HEK293 (cell line): Measurements from ENCODE around the gene EIF2D.

ENCODE experiments used
- CTCF ChIA-PET: fragments of 350-600 bp; formaldehyde crosslinking; extraction: SDS; loops from one replicate; lab custom pipeline; 2021; ENCODE audit warnings: antibody characterized with exemption; lab: Yijun Ruan, JAX
- POLR2A ChIA-PET: fragments of 300-600 bp; formaldehyde crosslinking; extraction: SDS; loops from one replicate; lab custom pipeline; 2020; ENCODE audit warnings: antibody characterized with exemption, inconsistent platforms; lab: Yijun Ruan, JAX
- H3K27ac ChIP-seq: fragments of 200-500 bp; sonication (Bioruptor generic); 2 replicates; pipeline ENCODE4 v1.5.1; 2014; ENCODE audit warnings: low read depth, low read length, control low read depth, inconsistent platforms; ENCODE audit errors: extremely low read depth
- H3K36me3 ChIP-seq, 2 experiments: fragments of 200-500 bp in 1 of 2; sonication (Bioruptor generic) in 1 of 2; 1 replicate in 1 of 2; 2 replicates in 1 of 2; pipeline ENCODE4 v1.5.1; 2014 to 2017; ENCODE audit warnings: inconsistent platforms in 2 of 2, low read length in 2 of 2; ENCODE audit not compliant: control insufficient read depth in 2 of 2, insufficient read depth in 1 of 2
- H3K4me1 ChIP-seq: fragments of 200-500 bp; sonication (Bioruptor generic); 2 replicates; pipeline ENCODE4 v1.5.1; 2014; ENCODE audit warnings: mild to moderate bottlenecking, low read length, inconsistent platforms; ENCODE audit not compliant: control insufficient read depth, insufficient read depth
- H3K4me3 ChIP-seq: 2 replicates; pipeline ENCODE4 v1.5.1; 2011; ENCODE audit warnings: low read depth, mild to moderate bottlenecking, control low read depth, low read length, moderate library complexity
- H3K9me3 ChIP-seq: fragments of 200-500 bp; sonication (Bioruptor generic); 2 replicates; pipeline ENCODE4 v1.5.1; 2014; ENCODE audit warnings: low read depth, low read length, inconsistent platforms; ENCODE audit not compliant: control insufficient read depth, insufficient read depth
- FEZF1 ChIP-seq: fragments of 450-650 bp; formaldehyde crosslinking; IDR thresholded peaks from 2 replicates; pipeline ENCODE4 v1.5.1; 2016; ENCODE audit warnings: missing biosample characterization, missing genetic modification characterization
- HOXA7 ChIP-seq: sonication (generic); formaldehyde crosslinking; IDR thresholded peaks from 2 replicates; pipeline ENCODE4 v1.8.1; 2022; ENCODE audit warnings: missing genetic modification reagents, borderline replicate concordance
- HOXD13 ChIP-seq: sonication (generic); formaldehyde crosslinking; IDR thresholded peaks from 2 replicates; pipeline ENCODE4 v1.8.0; 2022; ENCODE audit warnings: missing genetic modification reagents, borderline replicate concordance
- MZF1 ChIP-seq: fragments of 450-650 bp; formaldehyde crosslinking; IDR thresholded peaks from 2 replicates; pipeline ENCODE4 v1.5.1; 2017; ENCODE audit warnings: missing biosample characterization, missing genetic modification characterization, borderline replicate concordance
- RBAK ChIP-seq: fragments of 450-650 bp; formaldehyde crosslinking; IDR thresholded peaks from 2 replicates; pipeline ENCODE4 v1.5.1; 2016; ENCODE audit warnings: missing biosample characterization, missing genetic modification characterization
- SALL2 ChIP-seq: fragments of 450-650 bp; formaldehyde crosslinking; IDR thresholded peaks from 2 replicates; pipeline ENCODE4 v1.5.0; 2017; ENCODE audit warnings: missing biosample characterization, mild to moderate bottlenecking, missing genetic modification characterization, borderline replicate concordance
- SCRT2 ChIP-seq: fragments of 450-650 bp; formaldehyde crosslinking; IDR thresholded peaks from 2 replicates; pipeline ENCODE4 v1.5.1; 2016; ENCODE audit warnings: missing biosample characterization, missing genetic modification characterization
- ZBTB1 ChIP-seq: fragments of 450-650 bp; formaldehyde crosslinking; IDR thresholded peaks from 2 replicates; pipeline ENCODE4 v1.5.1; 2016; ENCODE audit warnings: missing biosample characterization, missing genetic modification characterization
- ZBTB20 ChIP-seq: fragments of 450-650 bp; formaldehyde crosslinking; IDR thresholded peaks from 2 replicates; pipeline ENCODE4 v1.5.1; 2016; ENCODE audit warnings: missing biosample characterization, missing genetic modification characterization
- ZNF140 ChIP-seq: fragments of 450-650 bp; formaldehyde crosslinking; IDR thresholded peaks from 2 replicates; pipeline ENCODE4 v1.5.1; 2016; ENCODE audit warnings: missing biosample characterization, missing genetic modification characterization
- ZNF223 ChIP-seq: fragments of 450-650 bp; formaldehyde crosslinking; IDR thresholded peaks from 2 replicates; pipeline ENCODE4 v1.5.1; 2016; ENCODE audit warnings: missing biosample characterization, missing genetic modification characterization
- ZNF311 ChIP-seq: fragments of 450-650 bp; formaldehyde crosslinking; IDR thresholded peaks from 2 replicates; pipeline ENCODE4 v1.5.1; 2017; ENCODE audit warnings: missing biosample characterization, missing genetic modification characterization, borderline replicate concordance
- ZNF335 ChIP-seq: fragments of 450-650 bp; formaldehyde crosslinking; conservative IDR thresholded peaks from 2 replicates; pipeline ENCODE4 v1.5.1; 2016; ENCODE audit warnings: missing biosample characterization, missing genetic modification characterization
- ZNF366 ChIP-seq: fragments of 450-650 bp; formaldehyde crosslinking; conservative IDR thresholded peaks from 2 replicates; pipeline ENCODE4 v1.5.1; 2016; ENCODE audit warnings: missing biosample characterization, missing genetic modification characterization
- ZNF37A ChIP-seq: fragments of 450-650 bp; IDR thresholded peaks from 2 replicates; pipeline ENCODE4 v1.5.1; 2018; ENCODE audit warnings: missing biosample characterization, missing genetic modification characterization
- ZNF423 ChIP-seq: fragments of 450-650 bp; formaldehyde crosslinking; IDR thresholded peaks from 2 replicates; pipeline ENCODE4 v1.5.1; 2016; ENCODE audit warnings: missing biosample characterization, missing genetic modification characterization
- ZNF558 ChIP-seq: fragments of 450-650 bp; formaldehyde crosslinking; IDR thresholded peaks from 2 replicates; pipeline ENCODE4 v1.5.1; 2016; ENCODE audit warnings: missing biosample characterization, missing genetic modification characterization
- ZNF621 ChIP-seq: fragments of 450-650 bp; formaldehyde crosslinking; IDR thresholded peaks from 2 replicates; pipeline ENCODE4 v1.5.1; 2017; ENCODE audit warnings: missing biosample characterization, missing genetic modification characterization
- ZNF747 ChIP-seq: fragments of 450-650 bp; formaldehyde crosslinking; IDR thresholded peaks from 2 replicates; pipeline ENCODE4 v1.5.1; 2016; ENCODE audit warnings: missing biosample characterization, missing genetic modification characterization
- ZNF776 ChIP-seq: fragments of 450-650 bp; formaldehyde crosslinking; IDR thresholded peaks from 2 replicates; pipeline ENCODE4 v1.5.0; 2017; ENCODE audit warnings: missing biosample characterization, missing genetic modification characterization, borderline replicate concordance
- ZNF792 ChIP-seq: fragments of 450-650 bp; formaldehyde crosslinking; IDR thresholded peaks from 2 replicates; pipeline ENCODE4 v1.5.1; 2016; ENCODE audit warnings: missing biosample characterization, missing genetic modification characterization
- ZSCAN23 ChIP-seq: fragments of 450-650 bp; formaldehyde crosslinking; IDR thresholded peaks from 2 replicates; pipeline ENCODE4 v1.5.1; 2016; ENCODE audit warnings: missing biosample characterization, missing genetic modification characterization
- TF ChIP-seq, protein P1 (sequence below): fragments of 450-650 bp; formaldehyde crosslinking; IDR thresholded peaks from 2 replicates; pipeline ENCODE4 v1.5.1; 2016; ENCODE audit warnings: missing biosample characterization, missing genetic modification characterization
- TF ChIP-seq, protein P2 (sequence below): fragments of 450-650 bp; formaldehyde crosslinking; IDR thresholded peaks from 2 replicates; pipeline ENCODE4 v1.5.1; 2016; ENCODE audit warnings: missing biosample characterization, missing genetic modification characterization
- TF ChIP-seq, protein P3 (sequence below): fragments of 450-650 bp; formaldehyde crosslinking; IDR thresholded peaks from 2 replicates; pipeline ENCODE4 v1.5.0; 2017; ENCODE audit warnings: missing biosample characterization, missing genetic modification characterization, borderline replicate concordance
- TF ChIP-seq, protein P4 (sequence below): fragments of 450-650 bp; formaldehyde crosslinking; IDR thresholded peaks from 2 replicates; pipeline ENCODE4 v1.5.1; 2016; ENCODE audit warnings: missing biosample characterization, missing genetic modification characterization

The EIF2D gene

DNA sequence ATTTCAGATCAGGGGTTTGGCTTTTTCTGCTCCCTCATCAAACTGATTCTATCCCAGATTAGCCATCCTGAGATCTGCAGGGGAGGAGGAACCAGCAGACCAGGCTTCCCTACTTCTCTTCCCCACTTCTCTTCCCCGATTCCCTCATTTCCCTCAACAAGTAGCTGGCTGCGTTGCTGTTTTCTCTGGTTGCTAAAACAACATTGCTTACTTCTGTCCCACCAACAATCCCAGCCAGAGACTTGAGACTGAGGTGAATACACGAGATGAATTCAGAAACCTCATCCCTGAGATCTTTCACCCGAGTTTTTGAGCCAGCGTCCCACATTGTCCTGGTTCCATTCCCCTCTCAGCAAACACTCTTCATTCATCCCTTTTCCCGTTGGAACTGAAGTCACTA is 45.5 kb upstream of the EIF2D start (continued):
- TF ChIP-seq ZNF223 (tag by site-specific recombination) = no peak
- TF ChIP-seq ZNF776 (tag by site-specific recombination) = no peak
- TF ChIP-seq ZSCAN23 = no peak
- TF ChIP-seq ZNF335 (tag by site-specific recombination) = no peak
- TF ChIP-seq ZNF311 = no peak

DNA sequence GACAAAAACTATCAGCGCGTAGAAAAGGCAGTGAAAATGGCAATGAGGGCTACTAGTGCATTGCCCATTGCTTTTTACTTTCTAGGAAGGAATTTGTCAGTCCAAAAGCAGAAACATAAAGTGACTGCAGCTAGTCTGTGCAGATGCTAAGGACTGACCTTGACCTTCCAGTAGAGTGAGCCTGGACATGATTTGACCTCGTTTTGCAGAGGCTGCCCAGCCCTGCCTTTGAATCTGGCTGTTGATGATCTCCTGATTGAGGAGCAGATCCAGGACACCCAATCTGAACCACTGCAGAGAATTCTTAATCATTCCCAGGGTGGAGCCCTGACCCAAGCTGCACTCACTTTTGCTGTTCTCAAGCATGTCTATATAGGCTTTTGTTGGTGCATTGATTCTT is 44.7 kb upstream of the EIF2D start:
- peaks cover 8% of the 10 kb centered on the region for H3K4me1 ChIP-seq
- TF ChIP-seq, protein P1, sequence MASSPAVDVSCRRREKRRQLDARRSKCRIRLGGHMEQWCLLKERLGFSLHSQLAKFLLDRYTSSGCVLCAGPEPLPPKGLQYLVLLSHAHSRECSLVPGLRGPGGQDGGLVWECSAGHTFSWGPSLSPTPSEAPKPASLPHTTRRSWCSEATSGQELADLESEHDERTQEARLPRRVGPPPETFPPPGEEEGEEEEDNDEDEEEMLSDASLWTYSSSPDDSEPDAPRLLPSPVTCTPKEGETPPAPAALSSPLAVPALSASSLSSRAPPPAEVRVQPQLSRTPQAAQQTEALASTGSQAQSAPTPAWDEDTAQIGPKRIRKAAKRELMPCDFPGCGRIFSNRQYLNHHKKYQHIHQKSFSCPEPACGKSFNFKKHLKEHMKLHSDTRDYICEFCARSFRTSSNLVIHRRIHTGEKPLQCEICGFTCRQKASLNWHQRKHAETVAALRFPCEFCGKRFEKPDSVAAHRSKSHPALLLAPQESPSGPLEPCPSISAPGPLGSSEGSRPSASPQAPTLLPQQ (tag by site-specific recombination) = no peak
- no peak for TF ChIP-seq HOXA7 (CRISPR knock-in tag)
- TF ChIP-seq ZBTB1 = no peak
- TF ChIP-seq, protein P2, sequence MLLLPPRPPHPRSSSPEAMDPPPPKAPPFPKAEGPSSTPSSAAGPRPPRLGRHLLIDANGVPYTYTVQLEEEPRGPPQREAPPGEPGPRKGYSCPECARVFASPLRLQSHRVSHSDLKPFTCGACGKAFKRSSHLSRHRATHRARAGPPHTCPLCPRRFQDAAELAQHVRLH (tag by site-specific recombination) = no peak
- no peak for TF ChIP-seq ZNF37A (tag by site-specific recombination)
- no peak for TF ChIP-seq SALL2
- TF ChIP-seq, protein P3, sequence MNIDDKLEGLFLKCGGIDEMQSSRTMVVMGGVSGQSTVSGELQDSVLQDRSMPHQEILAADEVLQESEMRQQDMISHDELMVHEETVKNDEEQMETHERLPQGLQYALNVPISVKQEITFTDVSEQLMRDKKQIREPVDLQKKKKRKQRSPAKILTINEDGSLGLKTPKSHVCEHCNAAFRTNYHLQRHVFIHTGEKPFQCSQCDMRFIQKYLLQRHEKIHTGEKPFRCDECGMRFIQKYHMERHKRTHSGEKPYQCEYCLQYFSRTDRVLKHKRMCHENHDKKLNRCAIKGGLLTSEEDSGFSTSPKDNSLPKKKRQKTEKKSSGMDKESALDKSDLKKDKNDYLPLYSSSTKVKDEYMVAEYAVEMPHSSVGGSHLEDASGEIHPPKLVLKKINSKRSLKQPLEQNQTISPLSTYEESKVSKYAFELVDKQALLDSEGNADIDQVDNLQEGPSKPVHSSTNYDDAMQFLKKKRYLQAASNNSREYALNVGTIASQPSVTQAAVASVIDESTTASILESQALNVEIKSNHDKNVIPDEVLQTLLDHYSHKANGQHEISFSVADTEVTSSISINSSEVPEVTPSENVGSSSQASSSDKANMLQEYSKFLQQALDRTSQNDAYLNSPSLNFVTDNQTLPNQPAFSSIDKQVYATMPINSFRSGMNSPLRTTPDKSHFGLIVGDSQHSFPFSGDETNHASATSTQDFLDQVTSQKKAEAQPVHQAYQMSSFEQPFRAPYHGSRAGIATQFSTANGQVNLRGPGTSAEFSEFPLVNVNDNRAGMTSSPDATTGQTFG = no peak
- TF ChIP-seq MZF1 (tag by site-specific recombination) = no peak
- TF ChIP-seq FEZF1 (tag by site-specific recombination) = no peak
- no peak for TF ChIP-seq ZNF558
- no peak for TF ChIP-seq RBAK (tag by site-specific recombination)
- TF ChIP-seq, all 188 proteins: peak for 0
- H3K36me3 ChIP-seq = peaks cover 0 to 2% of the 10 kb centered on the region in 2 experiments; a peak in 1 of 3 replicates
- no peaks in the 10 kb centered on the region for H3K9me3 ChIP-seq
- H3K4me3 ChIP-seq = no peak overlapping the region
- POLR2A ChIA-PET = interaction anchor here (1.8 kb wide), 1 partner anchor 22 kb away, joined by 7 read pairs; the partner anchor contains the start of gene DYRK3
- no peak overlapping the region for H3K27ac ChIP-seq
- CTCF ChIA-PET = interaction anchor here (0.7 to 25.1 kb wide), 8 partner anchors 7 to 325 kb away, joined by 4 to 380 read pairs (median 8); partner anchors contain the start of gene DYRK3

DNA sequence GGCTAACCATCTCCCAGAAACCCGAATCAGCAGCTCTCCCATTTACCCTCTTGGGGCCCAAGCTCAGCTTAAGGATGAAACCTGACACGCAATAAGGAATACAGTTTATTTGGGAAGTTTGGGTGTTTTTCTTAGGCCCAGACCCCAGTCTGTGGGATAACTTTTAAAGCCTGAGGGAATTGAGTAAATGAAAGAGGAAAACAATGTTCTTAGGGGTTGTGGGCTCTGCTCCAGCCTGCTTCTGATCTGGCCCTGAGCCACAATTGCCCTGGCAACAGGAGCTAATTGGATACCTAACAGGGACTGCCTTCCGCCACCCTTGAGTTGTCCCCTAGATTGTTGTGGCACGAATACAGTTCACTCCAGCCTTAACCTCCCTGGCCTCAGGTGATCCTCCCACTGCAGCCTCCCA is 43.2 kb upstream of the EIF2D start:
- ChIA-PET CTCF (interaction anchor here (0.6 to 25.1 kb wide), 8 partner anchors 8 to 327 kb away, joined by 3 to 380 read pairs (median 4); partner anchors contain the start of gene DYRK3), POLR2A (interaction anchor here (0.6 to 2.1 kb wide), 3 partner anchors 8 to 93 kb away, joined by 5 to 8 read pairs (median 5); partner anchors contain the start of gene DYRK3)
- Histone ChIP-seq H3K27ac (peak overlapping the region; percentile 38; the same call in 1 of the 2 replicates), H3K4me3 (no peak overlapping the region), H3K36me3 (peaks cover 0 to 12% of the 10 kb centered on the region in 2 experiments; a peak in 1 of 3 replicates), H3K9me3 (no peaks in the 10 kb centered on the region), H3K4me1 (peaks cover 8% of the 10 kb centered on the region)
- TF ChIP-seq ZNF140 (tag by site-specific recombination) (no peak), SCRT2 (0 out of 2 replicates have a peak, but pooled peaks have one; percentile 18), ZNF747 (tag by site-specific recombination) (no peak), FEZF1 (tag by site-specific recombination) (0 out of 2 replicates have a peak, but pooled peaks have one; percentile 15), ZNF621 (tag by site-specific recombination) (no peak), HOXD13 (CRISPR knock-in tag) (no peak), ZNF423 (peak; percentile 43; the same call in 1 of the 2 replicates), ZNF792 (tag by site-specific recombination) (no peak), ZBTB20 (tag by site-specific recombination) (peak; percentile 91), HOXA7 (CRISPR knock-in tag) (no peak), ZNF366 (tag by site-specific recombination) (no peak)
- TF ChIP-seq, protein P4, sequence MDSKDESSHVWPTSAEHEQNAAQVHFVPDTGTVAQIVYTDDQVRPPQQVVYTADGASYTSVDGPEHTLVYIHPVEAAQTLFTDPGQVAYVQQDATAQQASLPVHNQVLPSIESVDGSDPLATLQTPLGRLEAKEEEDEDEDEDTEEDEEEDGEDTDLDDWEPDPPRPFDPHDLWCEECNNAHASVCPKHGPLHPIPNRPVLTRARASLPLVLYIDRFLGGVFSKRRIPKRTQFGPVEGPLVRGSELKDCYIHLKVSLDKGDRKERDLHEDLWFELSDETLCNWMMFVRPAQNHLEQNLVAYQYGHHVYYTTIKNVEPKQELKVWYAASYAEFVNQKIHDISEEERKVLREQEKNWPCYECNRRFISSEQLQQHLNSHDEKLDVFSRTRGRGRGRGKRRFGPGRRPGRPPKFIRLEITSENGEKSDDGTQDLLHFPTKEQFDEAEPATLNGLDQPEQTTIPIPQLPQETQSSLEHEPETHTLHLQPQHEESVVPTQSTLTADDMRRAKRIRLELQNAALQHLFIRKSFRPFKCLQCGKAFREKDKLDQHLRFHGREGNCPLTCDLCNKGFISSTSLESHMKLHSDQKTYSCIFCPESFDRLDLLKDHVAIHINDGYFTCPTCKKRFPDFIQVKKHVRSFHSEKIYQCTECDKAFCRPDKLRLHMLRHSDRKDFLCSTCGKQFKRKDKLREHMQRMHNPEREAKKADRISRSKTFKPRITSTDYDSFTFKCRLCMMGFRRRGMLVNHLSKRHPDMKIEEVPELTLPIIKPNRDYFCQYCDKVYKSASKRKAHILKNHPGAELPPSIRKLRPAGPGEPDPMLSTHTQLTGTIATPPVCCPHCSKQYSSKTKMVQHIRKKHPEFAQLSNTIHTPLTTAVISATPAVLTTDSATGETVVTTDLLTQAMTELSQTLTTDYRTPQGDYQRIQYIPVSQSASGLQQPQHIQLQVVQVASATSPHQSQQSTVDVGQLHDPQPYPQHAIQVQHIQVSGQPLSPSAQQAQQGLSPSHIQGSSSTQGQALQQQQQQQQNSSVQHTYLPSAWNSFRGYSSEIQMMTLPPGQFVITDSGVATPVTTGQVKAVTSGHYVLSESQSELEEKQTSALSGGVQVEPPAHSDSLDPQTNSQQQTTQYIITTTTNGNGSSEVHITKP (tag by site-specific recombination) = peak; percentile 51; the same call in 1 of the 2 replicates
